Measurements from ENCODE around the gene CD244.
"Not testable (repeated sequence)": the region's sequence is repeated elsewhere in the genome, so short reads cannot be mapped to it uniquely, and the experiment has no call there.

Gene CD244

DNA sequence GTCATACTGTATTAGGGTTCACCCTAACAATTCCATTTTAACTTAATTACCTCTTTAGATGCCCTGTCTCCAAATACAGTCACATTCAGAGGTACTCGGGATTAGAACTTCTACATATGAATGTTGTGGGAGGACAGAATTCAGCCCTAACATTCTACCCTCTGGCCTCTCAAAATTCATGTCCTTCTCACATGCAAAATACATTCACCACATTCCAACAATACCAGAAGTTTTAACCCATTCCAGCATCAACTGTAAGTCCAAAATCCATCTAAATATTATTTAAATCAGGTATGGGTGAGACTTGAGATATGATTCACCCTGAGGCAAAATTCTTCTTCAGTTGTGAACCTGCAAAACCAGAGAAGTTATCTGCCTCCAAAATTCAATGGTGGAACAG, 52.2 kb downstream of the CD244 start:
- no peak for DNase-seq (ENCODE audit: low read depth)

GRCh38 chr1:160808289-160808688, 54.4 kb downstream of the CD244 start:
- no peak for DNase-seq (ENCODE audit: low read depth)

DNA sequence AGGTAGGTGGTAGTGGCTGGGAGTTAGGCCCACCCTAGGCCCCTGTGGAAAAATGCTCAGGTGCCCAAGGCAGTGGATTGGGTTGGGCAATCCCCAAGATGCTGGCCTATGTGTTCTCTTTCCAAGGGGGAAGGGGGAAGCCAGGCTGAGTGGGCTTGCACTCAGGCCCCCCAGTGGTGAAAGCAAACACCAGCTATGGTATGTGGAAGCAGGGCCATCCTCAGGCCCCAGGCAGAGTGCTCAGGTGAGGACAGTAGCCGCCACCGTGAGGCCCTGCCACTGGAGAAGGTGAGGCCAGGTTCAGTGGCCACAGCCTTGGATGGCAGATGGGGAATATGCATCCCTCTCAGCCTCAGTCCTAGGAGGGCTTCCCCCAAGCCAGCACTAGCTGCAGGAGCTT, 54.9 kb downstream of the CD244 start:
- no peak for DNase-seq (ENCODE audit: low read depth)

GRCh38 chr1:160807247-160807646, 55.4 kb downstream of the CD244 start:
- no peak for DNase-seq (ENCODE audit: low read depth)

DNA sequence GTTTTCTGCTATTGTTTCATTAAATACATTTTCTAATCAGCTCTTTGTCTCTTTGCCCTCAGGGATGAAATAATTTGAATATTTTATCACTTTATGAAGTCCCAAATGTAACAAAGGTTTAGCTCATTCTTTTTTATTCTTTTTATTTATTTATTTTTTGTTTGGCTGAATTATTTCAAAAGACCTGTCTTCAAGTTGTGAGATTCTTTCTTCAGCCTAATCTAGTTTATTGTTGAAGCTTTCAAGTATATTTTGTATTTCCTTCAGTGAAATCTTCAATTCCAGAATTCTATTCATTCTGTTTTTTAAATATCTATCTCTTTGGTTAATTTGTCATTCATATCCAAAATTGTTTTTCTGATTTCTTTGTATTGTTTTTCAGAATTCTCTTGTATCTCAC, 55.9 kb downstream of the CD244 start:
- DNase-seq (ENCODE audit: low read depth): no peak

DNA sequence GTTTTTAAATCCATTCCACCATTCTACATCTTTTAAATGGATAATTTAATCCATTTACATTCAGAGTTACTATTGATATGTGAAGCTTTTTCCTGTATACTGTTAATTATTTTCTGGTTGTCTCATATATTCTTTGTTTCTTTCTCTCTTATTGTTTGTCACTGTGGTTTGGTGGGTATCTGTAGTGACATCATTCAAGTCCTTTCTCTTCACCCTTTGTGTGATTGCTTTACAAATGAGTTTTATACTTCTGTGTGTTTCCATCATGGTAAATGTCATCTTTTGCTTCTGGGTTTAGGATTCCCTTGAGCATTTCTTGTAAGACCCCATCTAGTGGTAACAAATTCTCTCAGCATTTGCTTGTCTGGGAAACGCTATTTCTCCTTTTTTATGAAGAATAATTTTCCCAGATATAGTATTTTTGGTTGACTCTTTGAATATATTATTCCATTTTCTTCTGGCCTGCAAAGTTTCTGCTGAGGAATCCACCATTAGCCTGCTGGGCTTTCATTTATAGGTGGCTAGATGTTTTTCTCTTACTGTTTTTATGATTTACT, 56.5 kb downstream of the CD244 start:
- DNase-seq (ENCODE audit: low read depth): no peak

DNA sequence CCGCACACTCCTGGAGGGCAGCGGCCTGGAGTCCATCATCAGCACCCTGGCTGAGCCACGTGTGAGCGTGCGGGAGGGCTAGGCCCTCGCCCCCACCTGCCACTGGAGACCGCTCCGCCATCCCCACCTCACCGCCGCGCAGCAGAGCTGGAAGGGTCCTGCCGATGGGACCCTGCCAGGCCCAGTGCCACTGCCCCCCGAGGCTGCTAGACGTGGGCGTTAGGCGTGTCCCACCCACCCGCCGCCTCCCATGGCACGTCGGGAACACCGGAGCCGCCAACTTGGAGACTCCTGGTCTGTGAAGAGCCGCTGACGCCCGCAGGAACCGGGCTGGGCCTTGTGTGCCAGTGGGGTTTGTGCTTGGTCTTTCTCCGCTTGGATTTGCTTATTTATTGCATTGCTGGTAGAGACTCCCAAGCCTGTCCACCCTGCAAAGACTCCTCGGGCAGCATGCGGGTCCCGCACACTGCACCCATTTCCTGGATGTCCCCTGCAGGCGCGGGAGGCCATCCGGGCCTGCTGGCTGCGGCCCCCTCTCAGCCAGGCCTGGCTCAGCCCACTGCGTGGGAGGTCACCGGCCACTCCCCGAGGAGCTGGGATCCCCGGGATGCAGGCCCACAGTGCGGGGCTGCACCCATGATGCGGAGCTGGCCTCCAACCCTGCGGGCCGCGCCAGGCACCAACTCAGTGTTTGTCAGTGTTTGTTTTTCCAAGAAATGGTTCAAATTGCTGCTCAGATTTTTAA, 60.7 kb downstream of the CD244 start:
- no peak for DNase-seq (ENCODE audit: low read depth)

- DNase-seq (ENCODE audit: low read depth): no peak
These were observed 61.9 kb downstream of the CD244 start for GRCh38 chr1:160800645-160801408.

DNA sequence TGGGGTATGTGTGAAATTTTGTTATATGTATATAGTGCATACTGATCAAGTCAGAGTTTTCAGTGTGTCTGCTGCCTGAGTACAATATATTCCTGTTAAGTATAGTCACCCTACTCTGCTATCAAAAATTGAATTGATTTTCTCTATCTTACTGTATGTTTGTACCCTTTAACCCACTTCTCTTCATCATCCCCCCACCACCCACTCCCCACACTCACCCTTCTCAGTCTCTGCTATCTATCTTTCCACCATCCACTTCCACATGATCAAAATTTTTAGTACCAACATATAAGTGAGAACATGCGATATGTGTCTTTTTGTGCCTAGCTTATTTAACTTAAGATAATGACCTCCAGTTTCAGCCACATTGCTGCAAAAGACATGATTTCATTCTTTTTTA, 62.5 kb downstream of the CD244 start:
- DNase-seq (ENCODE audit: low read depth): no peak

- no peak for DNase-seq (ENCODE audit: low read depth)
These were observed 63.0 kb downstream of the CD244 start for GRCh38 chr1:160799641-160800040.

GRCh38 chr1:160798439-160798838, 64.2 kb downstream of the CD244 start:
- DNase-seq (ENCODE audit: low read depth): no peak

GRCh38 chr1:160797861-160798273, 64.8 kb downstream of the CD244 start:
- peak; percentile 53 for DNase-seq (ENCODE audit: low read depth)

DNA sequence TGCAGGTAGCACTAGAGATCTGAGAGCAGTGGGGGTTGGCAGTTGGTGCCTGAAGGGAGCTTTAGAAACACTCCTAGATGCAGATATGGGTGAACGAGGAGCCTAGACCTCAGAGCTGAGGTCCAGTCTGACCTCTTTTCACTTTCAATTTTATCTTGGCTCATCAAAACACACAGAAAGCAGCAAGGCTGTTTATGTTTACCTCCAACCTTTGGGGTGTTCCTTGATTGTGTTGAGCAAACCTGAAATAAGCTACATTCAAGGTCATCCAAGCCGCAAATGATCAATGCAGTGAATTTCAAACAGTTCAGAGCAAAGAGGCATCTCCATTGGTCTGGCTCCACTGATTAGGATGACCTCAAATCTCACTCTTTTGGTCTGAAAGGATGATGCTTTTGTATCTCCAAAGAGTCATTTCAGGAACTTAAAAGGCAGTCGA, 65.4 kb downstream of the CD244 start:
- no peak for DNase-seq (ENCODE audit: low read depth)

GRCh38 chr1:160795951-160796383, 66.7 kb downstream of the CD244 start, which contains the start of gene LY9:
Gene LY9 (plus strand): TSS chr1:160796174. CDS start chr1:160796188, 14 bp downstream.
- DNase-seq (ENCODE audit: low read depth): peak; percentile 82

- DNase-seq (ENCODE audit: low read depth): no peak
These were observed 68.3 kb downstream of the CD244 start for GRCh38 chr1:160794376-160794775.

DNA sequence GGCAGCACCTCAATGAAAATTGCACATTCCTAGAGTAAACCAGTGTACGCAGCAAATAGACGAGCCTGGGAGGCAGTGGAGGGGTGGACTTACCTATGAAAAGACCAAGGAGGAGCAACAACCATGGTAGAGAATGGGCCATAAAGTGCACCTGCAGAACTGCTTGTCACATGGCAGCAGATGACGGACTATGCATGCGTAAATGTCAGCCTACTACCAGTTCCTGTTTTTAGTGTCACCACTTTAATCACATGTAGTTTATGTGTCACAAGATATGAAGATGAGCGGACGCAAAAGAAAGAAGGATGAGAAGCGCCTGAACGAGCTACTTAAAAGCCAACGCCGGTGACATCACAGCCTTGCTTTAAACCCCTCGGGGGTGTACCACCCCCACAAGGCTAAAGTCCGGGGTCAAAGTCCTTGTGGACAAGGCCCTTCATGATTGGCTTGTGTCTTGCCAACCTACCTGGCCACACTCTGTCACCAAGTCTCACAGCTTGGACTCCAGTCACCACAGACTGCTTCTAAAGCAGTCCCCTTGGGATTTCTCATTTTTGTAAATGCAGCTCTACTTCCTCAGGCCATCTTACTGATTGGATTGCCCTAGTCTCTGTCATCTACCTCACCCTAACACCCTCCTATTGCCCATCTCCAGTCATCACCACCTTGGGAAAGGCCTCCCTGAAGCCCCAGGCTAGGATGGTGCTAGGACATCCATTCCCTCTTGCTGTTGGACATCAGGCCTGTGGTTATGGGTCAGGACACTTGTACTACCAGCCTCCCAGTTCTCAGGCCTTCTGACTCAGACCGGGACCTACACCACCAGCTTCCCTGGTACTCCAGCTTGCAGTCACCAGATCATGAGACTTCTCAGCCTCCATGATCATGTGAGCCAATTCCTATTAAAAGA, 72.7 kb downstream of the CD244 start:
- DNase-seq (ENCODE audit: low read depth): no peak

DNA sequence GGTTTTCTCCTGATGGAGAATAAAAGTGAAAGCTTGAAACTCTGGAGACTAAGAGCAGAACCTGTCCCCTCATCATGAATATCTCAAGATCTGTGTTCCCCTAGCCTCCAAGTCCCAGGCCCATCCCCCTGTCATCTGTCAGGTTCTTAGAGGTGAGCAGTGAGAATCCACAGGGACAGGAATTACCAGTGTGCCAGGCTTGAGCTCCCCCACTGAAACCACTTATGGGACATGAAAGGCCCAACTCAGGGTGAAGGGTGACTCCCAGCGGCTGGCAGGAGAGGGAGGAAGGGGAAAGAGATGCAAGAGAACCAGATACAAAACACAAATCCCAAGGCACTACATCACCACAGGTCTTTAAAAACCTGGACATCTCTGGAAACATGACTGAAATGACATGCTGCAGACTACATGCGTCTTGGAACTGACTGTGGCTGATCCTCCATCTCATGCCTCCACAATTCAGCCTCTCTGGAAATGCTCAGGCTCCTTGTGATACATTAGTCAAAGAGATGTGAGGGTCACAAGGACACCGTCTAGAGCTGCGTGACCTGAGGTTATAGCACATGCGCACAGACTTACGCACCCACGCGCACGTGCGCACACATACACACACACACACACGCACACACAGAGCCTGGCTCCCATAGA, 73.5 kb downstream of the CD244 start:
- no peak for DNase-seq (ENCODE audit: low read depth)

DNA sequence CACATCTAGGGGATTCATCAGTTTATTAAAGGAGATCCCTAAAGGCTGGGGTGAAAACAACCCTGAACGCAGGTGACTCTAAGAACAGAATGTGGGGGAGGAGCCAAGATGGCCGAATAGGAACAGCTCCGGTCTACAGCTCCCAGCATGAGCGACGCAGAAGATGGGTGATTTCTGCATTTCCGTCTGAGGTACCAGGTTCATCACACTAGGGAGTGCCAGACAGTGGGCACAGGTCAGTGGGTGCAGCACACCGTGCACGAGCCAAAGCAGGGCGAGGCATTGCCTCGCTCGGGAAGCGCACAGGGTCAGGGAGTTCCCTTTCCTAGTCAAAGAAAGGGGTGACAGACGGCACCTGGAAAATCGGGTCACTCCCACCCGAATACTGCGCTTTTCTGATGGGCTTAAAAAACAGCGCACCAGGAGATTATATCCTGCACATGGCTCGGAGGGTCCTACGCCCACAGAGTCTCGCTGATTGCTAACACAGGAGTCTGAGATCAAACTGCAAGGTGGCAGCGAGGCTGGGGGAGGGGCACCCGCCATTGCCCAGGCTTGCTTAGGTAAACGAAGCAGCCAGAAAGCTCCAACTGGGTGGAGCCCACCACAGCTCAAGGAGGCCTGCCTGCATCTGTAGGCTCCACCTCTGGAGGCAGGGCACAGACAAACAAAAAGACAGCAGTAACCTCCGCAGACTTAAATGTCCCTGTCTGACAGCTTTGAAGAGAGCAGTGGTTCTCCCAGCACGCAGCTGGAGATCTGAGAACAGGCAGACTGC, 79.5 kb downstream of the CD244 start:
- DNase-seq (ENCODE audit: low read depth): not testable (repeated sequence)

DNA sequence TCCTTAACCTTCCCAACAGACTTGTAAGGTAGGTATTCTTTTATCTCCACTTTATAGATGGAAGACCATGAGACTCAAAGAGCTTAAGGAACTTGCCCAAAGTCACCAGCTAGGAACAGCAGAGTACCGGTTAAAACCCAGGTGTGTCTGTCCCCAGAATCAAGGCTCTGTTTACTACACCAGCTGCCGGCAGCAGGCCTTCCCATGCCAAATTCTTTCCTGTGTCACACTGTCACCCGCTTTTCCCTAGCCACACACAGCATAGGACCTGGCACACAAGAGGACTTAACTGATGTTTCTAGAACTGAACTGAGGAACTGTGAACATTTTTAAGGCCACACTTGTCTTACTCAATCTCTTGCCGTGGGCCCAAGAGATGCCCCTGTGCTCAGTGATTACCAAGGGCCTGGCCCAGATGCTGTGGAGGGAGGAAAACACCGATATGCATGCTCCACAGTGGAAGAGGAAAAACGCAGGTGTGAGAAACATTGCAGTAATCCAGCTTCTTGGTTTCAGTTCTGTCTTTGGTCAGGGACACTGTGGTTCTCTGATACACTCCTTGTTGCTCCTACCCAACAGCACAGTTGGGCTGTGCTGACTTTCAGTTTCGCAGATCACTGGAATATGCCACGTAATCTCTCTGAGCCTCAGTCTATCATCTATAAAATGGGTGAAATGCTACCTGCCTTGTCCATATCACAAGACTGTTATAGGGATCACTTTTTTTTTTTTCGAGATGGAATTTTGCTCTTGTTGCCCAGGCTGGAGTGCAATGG, 80.6 kb downstream of the CD244 start:
- DNase-seq (ENCODE audit: low read depth): no peak
